ENCODE results near the gene CABLES2. TPM values are rescaled to one million over a fixed set of nuclear protein-coding genes. Genes with fewer than 3 reads are reported as not detected.

The CABLES2 gene
- total and polyA plus RNA-seq, 9 of the 15 experiments (the other 6 are each of a cell fraction or from before 2014, with no cell fraction given), result 0.46 to 4.2 (median 1.6) TPM

- TF ChIP-seq GMEB1 (CRISPR knock-in tag; IDR thresholded peaks at IDR 0.05) (peak; percentile 73), PPARD (CRISPR knock-in tag; IDR thresholded peaks at IDR 0.05) (no peak), ZNF778 (CRISPR knock-in tag; IDR thresholded peaks at IDR 0.05) (no peak), ZBTB33 (CRISPR knock-in tag; IDR thresholded peaks at IDR 0.05) (no peak), COPS2 (conservative IDR thresholded peaks at IDR 0.05) (no peak), HMG20B (CRISPR knock-in tag; IDR thresholded peaks at IDR 0.05) (no peak), NEUROD1 (IDR thresholded peaks at IDR 0.05; ENCODE audit: borderline replicate concordance, low read depth, low read length, partially characterized antibody) (peak; percentile 41), RUNX1 (IDR thresholded peaks at IDR 0.05; ENCODE audit: low read depth) (no peak), ZNF23 (CRISPR knock-in tag; IDR thresholded peaks at IDR 0.05) (no peak), ZNF253 (CRISPR knock-in tag; conservative IDR thresholded peaks at IDR 0.05) (no peak), FOXK1 (CRISPR knock-in tag; IDR thresholded peaks at IDR 0.05; ENCODE audit: borderline replicate concordance) (no peak), ZNF274 (IDR thresholded peaks at IDR 0.05; ENCODE audit: borderline replicate concordance, low read depth, low read length) (no peak), ZFPM2 (CRISPR knock-in tag; IDR thresholded peaks at IDR 0.05) (no peak), KLF10 (CRISPR knock-in tag; IDR thresholded peaks at IDR 0.05) (no peak), CREBBP (IDR thresholded peaks at IDR 0.05; ENCODE audit: low read depth, low read length) (no peak), ZNF695 (CRISPR knock-in tag; IDR thresholded peaks at IDR 0.05) (no peak), MTA2 (IDR thresholded peaks at IDR 0.05; ENCODE audit: low read depth) (peak; percentile 81), MYNN (IDR thresholded peaks at IDR 0.05) (no peak), MYNN (CRISPR knock-in tag; IDR thresholded peaks at IDR 0.05) (no peak), ZBTB43 (CRISPR knock-in tag; IDR thresholded peaks at IDR 0.05) (no peak), ZNF133 (CRISPR knock-in tag; IDR thresholded peaks at IDR 0.05) (no peak), NFE2 (IDR thresholded peaks at IDR 0.05; ENCODE audit: low read depth) (no peak)
- TF ChIP-seq, protein P1, sequence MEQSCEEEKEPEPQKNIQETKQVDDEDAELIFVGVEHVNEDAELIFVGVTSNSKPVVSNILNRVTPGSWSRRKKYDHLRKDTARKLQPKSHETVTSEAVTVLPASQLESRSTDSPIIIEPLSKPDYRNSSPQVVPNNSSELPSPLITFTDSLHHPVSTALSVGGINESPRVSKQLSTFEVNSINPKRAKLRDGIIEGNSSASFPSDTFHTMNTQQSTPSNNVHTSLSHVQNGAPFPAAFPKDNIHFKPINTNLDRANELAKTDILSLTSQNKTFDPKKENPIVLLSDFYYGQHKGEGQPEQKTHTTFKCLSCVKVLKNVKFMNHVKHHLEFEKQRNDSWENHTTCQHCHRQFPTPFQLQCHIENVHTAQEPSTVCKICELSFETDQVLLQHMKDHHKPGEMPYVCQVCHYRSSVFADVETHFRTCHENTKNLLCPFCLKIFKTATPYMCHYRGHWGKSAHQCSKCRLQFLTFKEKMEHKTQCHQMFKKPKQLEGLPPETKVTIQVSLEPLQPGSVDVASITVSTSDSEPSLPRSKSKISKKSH (CRISPR knock-in tag; IDR thresholded peaks at IDR 0.05), result no peak
- TF ChIP-seq, protein P2, sequence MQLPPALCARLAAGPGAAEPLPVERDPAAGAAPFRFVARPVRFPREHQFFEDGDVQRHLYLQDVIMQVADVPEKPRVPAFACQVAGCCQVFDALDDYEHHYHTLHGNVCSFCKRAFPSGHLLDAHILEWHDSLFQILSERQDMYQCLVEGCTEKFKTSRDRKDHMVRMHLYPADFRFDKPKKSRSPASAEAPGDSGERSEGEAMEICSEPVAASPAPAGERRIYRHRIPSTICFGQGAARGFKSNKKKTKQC (CRISPR knock-in tag; IDR thresholded peaks at IDR 0.05), result peak; percentile 80; the same call in 1 of the 2 replicates
Observed at GRCh38 chr20:62386383-62387218, 20.5 kb downstream of the CABLES2 start, which contains the start of gene RPS21 (continued).

All from K562 (cell line).